Testis (tissue), 3 donors: ENCODE measurements around the gene IFFO2. TPM values are rescaled to one million over a fixed set of nuclear protein-coding genes. Genes with fewer than 3 reads are reported as not detected.

Experiments used
- DNase-seq: peaks from one replicate; pipeline ENCODE4 v3.0.0-alpha.2; 2019
- H3K27ac ChIP-seq, 2 donors: fragments of 200-600 bp; sonication (generic); one replicate each; pipeline ENCODE4 v1.5.1; 2019
- H3K27me3 ChIP-seq: fragments of 200-600 bp; sonication (generic); one replicate; pipeline ENCODE4 v1.5.1; 2019
- H3K36me3 ChIP-seq: fragments of 200-600 bp; sonication (generic); one replicate; pipeline ENCODE4 v1.5.1; 2017; ENCODE audit warnings: low read depth; ENCODE audit errors: missing control alignments
- H3K4me1 ChIP-seq: fragments of 200-600 bp; sonication (generic); one replicate; pipeline ENCODE4 v1.5.1; 2019
- H3K4me3 ChIP-seq, 2 donors: fragments of 200-600 bp; sonication (generic); one replicate each; pipeline ENCODE4 v1.5.1; 2017 to 2019
- H3K9me3 ChIP-seq: fragments of 200-600 bp; sonication (generic); one replicate; pipeline ENCODE4 v1.5.1; 2017
- CTCF ChIP-seq, 3 experiments: fragments of 450-650 bp in 2 of 3; fragments of 200-600 bp in 1 of 3; sonication (generic) in 1 of 3; IDR thresholded peaks; one replicate each; pipeline ENCODE4 v1.5.1; 2016 to 2019; ENCODE audit warnings: antibody characterized with exemption in 3 of 3, mild to moderate bottlenecking in 2 of 3, moderate library complexity in 1 of 3
- POLR2A ChIP-seq: fragments of 450-650 bp; IDR thresholded peaks from one replicate; pipeline ENCODE4 v1.6.1; 2017; ENCODE audit warnings: antibody characterized with exemption, mild to moderate bottlenecking, moderate library complexity
- WGBS, 2 donors: methylation state at CpG; one replicate each; pipeline ENCODE4 v1.1.5; 2018; 5-methylcytosine and 5-hydroxymethylcytosine counted together
- intact Hi-C: fragments of 100-400 bp; cut with DNase I; formaldehyde crosslinking; loops from one replicate; pipeline ENCODE4 v1.15.1; 2023; ENCODE audit warnings: low total_unique reads
- polyA plus RNA-seq: library from polyadenylated mRNA; stranded (reverse); fragments of 350-450 nt; fragmentation: Illumina TruSeq; extraction: RNeasy Lipid Tissue Mini Kit (QIAGEN cat#74804); gene quantifications from one replicate; pipeline ENCODE4 v1.2.3, GENCODE V29; 2014; ENCODE audit warnings: low read depth, low replicate concordance; ENCODE audit not compliant: insufficient read depth
- total RNA-seq, 2 donors: library from RNA; depleted of rRNA; stranded (reverse); fragments of >200 nt; gene quantifications; one replicate each; pipeline ENCODE4 v1.2.3, GENCODE V29; 2016

IFFO2 gene
- total and polyA plus RNA-seq, 3 donors from 2014 or later = 5.0 to 8.5 (median 5.6) TPM

GRCh38 chr1:18944810-18945209 lies 11.7 kb downstream of the IFFO2 start:
- H3K36me3 ChIP-seq = no peaks in the 10 kb centered on the region
- no peaks in the 10 kb centered on the region for H3K9me3 ChIP-seq
- no peak overlapping the region for H3K4me3 ChIP-seq
- no peaks in the 10 kb centered on the region for H3K27me3 ChIP-seq
- no peak overlapping the region for H3K27ac ChIP-seq
- no peak for DNase-seq
- TF ChIP-seq POLR2A (no peak), CTCF (IDR thresholded peaks at IDR 0.05) (no peak)
- WGBS, 2 donors = 58 to 61% methylated on average over 2 of the region's 2 CpGs
- intact Hi-C loops = no loop called here
- peaks cover 5% of the 10 kb centered on the region for H3K4me1 ChIP-seq

DNA sequence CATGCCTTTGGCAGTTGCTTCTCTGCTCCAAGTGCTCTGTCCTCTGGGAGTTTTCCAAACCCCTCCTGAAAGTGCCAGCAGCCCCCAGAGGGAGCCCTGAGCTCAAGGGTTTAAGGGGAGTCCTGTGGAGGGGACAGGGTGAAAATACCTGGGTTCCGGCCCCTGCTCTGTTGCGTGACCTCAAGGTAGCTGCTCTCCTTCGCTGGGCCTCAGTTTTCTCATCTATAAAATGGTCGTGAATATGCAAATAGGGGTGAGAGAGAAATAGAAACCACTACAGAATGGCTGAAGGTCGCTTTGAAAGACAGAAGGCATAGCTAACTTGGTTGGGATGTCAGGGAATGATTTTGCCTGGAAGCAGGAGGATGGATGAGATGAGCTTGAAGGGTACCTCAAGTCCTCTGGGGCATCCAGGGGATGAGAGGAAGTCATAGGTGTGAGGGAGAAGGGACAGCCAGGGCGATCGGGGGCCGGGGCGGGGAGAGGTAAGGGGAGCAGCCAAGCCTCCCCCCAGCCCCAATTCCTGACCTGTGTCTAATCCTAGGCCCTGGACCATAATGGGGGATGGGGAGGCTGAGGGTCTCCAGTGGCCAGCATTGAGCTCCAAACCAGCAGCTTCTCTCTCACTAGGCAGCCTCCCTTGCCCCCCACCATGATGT lies 12.4 kb downstream of the IFFO2 start:
- no peak for TF ChIP-seq CTCF (IDR thresholded peaks at IDR 0.05)
- no peak for TF ChIP-seq POLR2A
- no peak overlapping the region for H3K4me3 ChIP-seq
- no peaks in the 10 kb centered on the region for H3K9me3 ChIP-seq
- no peaks in the 10 kb centered on the region for H3K4me1 ChIP-seq
- no peak for DNase-seq
- no peaks in the 10 kb centered on the region for H3K36me3 ChIP-seq
- no peak overlapping the region for H3K27ac ChIP-seq
- WGBS, 2 donors = 89 to 92% methylated on average over 5 to 9 of the region's 9 CpGs
- no peaks in the 10 kb centered on the region for H3K27me3 ChIP-seq
- intact Hi-C loops = no loop called here

- no peaks in the 10 kb centered on the region for H3K9me3 ChIP-seq
- no peak overlapping the region for H3K4me3 ChIP-seq
- WGBS, 2 donors = 93 to 95% methylated on average over 4 of the region's 4 CpGs
- no peak for TF ChIP-seq CTCF (IDR thresholded peaks at IDR 0.05)
- TF ChIP-seq POLR2A = no peak
- no peaks in the 10 kb centered on the region for H3K27me3 ChIP-seq
- no peaks in the 10 kb centered on the region for H3K4me1 ChIP-seq
- no peak for DNase-seq
- H3K27ac ChIP-seq = no peak overlapping the region
- H3K36me3 ChIP-seq = no peaks in the 10 kb centered on the region
- intact Hi-C loops = no loop called here
Measured at GRCh38 chr1:18943162-18943561, 13.3 kb downstream of the IFFO2 start.

DNA sequence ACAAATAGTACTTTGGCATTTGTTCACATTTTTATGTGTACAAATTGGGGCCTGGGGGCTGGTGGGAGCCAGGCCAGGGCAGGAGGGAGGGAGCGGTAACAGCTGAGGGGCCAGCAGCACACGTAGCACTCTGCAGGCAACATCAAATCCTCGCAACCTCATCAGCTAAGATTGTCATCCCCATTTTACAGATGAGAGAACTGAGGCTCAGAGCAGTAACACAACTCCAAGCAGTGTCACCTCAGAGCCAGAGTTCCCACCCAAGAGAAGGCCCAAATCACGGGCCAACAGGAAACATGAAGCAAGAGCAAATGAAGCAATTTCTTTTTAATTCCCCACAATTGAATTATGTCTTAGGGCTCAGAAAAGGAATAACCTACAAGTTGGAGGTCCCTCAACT lies 14.1 kb downstream of the IFFO2 start:
- Histone ChIP-seq H3K27ac (no peak overlapping the region), H3K4me3 (no peak overlapping the region), H3K9me3 (no peaks in the 10 kb centered on the region), H3K36me3 (no peaks in the 10 kb centered on the region), H3K4me1 (no peaks in the 10 kb centered on the region), H3K27me3 (no peaks in the 10 kb centered on the region)
- no peak for DNase-seq
- WGBS, 2 donors = 80 to 83% methylated on average over 4 of the region's 4 CpGs
- no peak for TF ChIP-seq POLR2A
- no peak for TF ChIP-seq CTCF (IDR thresholded peaks at IDR 0.05)
- intact Hi-C loops = no loop called here
